Adipose tissue (tissue), 3 donors: Measurements from ENCODE around the gene ADAMTSL3. TPM values are rescaled to one million over a fixed set of nuclear protein-coding genes. Genes with fewer than 3 reads are reported as not detected.
A peak's percentile ranks its signal among the peaks of the same experiment; 100 is the strongest.

Source experiments
- H3K27ac ChIP-seq: one replicate; pipeline ENCODE4 v1.5.1; 2013; ENCODE audit warnings: low read depth, low read length
- WGBS, 3 donors: extraction: QIAGEN DNeasy Blood & Tissue Kit; methylation state at CpG; one replicate each; pipeline ENCODE4 v1.1.7; 2013; 5-methylcytosine and 5-hydroxymethylcytosine counted together
- polyA plus RNA-seq, 3 donors: library from polyadenylated mRNA; stranded (reverse); fragments of 200-250 nt; gene quantifications; one replicate each; pipeline ENCODE4 v1.2.3, GENCODE V29; 2013
- donor health status: healthy with polysubstance abuse.
- donor health status: Bipolar disorder and iron deficiency.
- donor health status: healthy.

ADAMTSL3 gene
- polyA plus RNA-seq, 3 donors = 2.3 to 7.9 (median 3.7) TPM

GRCh38 chr15:83654379-83655236 is 685 bp downstream of the ADAMTSL3 start:
- H3K27ac ChIP-seq = no peak overlapping the region
- 7 to 12% (median 8%) methylated on average over 66 to 67 of the region's 67 CpGs for WGBS, 3 donors

GRCh38 chr15:83655237-83655616 is 1.3 kb downstream of the ADAMTSL3 start:
- H3K27ac ChIP-seq = no peak overlapping the region
- WGBS, 3 donors = 61 to 84% (median 67%) methylated on average over 8 of the region's 8 CpGs

GRCh38 chr15:83656192-83656591 is 2.3 kb downstream of the ADAMTSL3 start:
- WGBS, 3 donors = 76 to 86% (median 83%) methylated on average over 5 of the region's 5 CpGs
- no peak overlapping the region for H3K27ac ChIP-seq

GRCh38 chr15:83656943-83657528 is 3.1 kb downstream of the ADAMTSL3 start:
- no peak overlapping the region for H3K27ac ChIP-seq
- 74 to 94% (median 93%) methylated on average over 10 of the region's 10 CpGs for WGBS, 3 donors

GRCh38 chr15:83657549-83657948 is 3.6 kb downstream of the ADAMTSL3 start:
- H3K27ac ChIP-seq = no peak overlapping the region
- WGBS, 3 donors = 85 to 94% (median 93%) methylated on average over 4 of the region's 4 CpGs

GRCh38 chr15:83658430-83659416 is 4.8 kb downstream of the ADAMTSL3 start:
- 44 to 61% (median 49%) methylated on average over 10 of the region's 10 CpGs for WGBS, 3 donors
- H3K27ac ChIP-seq = no peak overlapping the region

GRCh38 chr15:83659417-83659812 is 5.5 kb downstream of the ADAMTSL3 start:
- H3K27ac ChIP-seq = no peak overlapping the region
- 63 to 71% (median 67%) methylated on average over 1 of the region's 1 CpG for WGBS, 3 donors

GRCh38 chr15:83665480-83665879 is 11.6 kb downstream of the ADAMTSL3 start:
- WGBS, 3 donors = 53 to 69% (median 55%) methylated on average over 3 of the region's 3 CpGs

GRCh38 chr15:83670672-83671229 is 16.8 kb downstream of the ADAMTSL3 start:
- no peak overlapping the region for H3K27ac ChIP-seq
- 56 to 88% (median 74%) methylated on average over 1 of the region's 1 CpG for WGBS, 3 donors

More at GRCh38 chr15:83665480-83665879, 11.6 kb downstream of the ADAMTSL3 start:
- no peak overlapping the region for H3K27ac ChIP-seq

GRCh38 chr15:83671603-83672002 is 17.7 kb downstream of the ADAMTSL3 start:
- H3K27ac ChIP-seq = no peak overlapping the region
- 71 to 85% (median 82%) methylated on average over 2 of the region's 2 CpGs for WGBS, 3 donors

GRCh38 chr15:83673385-83673784 is 19.5 kb downstream of the ADAMTSL3 start:
- H3K27ac ChIP-seq = peak overlapping the region; percentile 9
- 71 to 85% (median 83%) methylated on average over 1 of the region's 1 CpG for WGBS, 3 donors

GRCh38 chr15:83682476-83683088 is 28.7 kb downstream of the ADAMTSL3 start:
- WGBS, 3 donors = 37 to 67% (median 52%) methylated on average over 3 of the region's 3 CpGs
- H3K27ac ChIP-seq = no peak overlapping the region

GRCh38 chr15:83685916-83686332 is 32.0 kb downstream of the ADAMTSL3 start:
- 53 to 82% (median 64%) methylated on average over 9 of the region's 9 CpGs for WGBS, 3 donors
- H3K27ac ChIP-seq = no peak overlapping the region

- no peak overlapping the region for H3K27ac ChIP-seq
- 83 to 90% (median 88%) methylated on average over 4 of the region's 4 CpGs for WGBS, 3 donors
Measured at GRCh38 chr15:83688201-83688600, 34.3 kb downstream of the ADAMTSL3 start.

GRCh38 chr15:83690676-83691075 is 36.8 kb downstream of the ADAMTSL3 start:
- 84 to 89% (median 87%) methylated on average over 4 of the region's 4 CpGs for WGBS, 3 donors
- H3K27ac ChIP-seq = no peak overlapping the region

GRCh38 chr15:83692746-83693581 is 39.0 kb downstream of the ADAMTSL3 start:
- H3K27ac ChIP-seq = no peak overlapping the region
- WGBS, 3 donors = 58 to 63% (median 60%) methylated on average over 10 of the region's 10 CpGs

- WGBS, 3 donors = 33 to 58% (median 57%) methylated on average over 9 of the region's 9 CpGs
- H3K27ac ChIP-seq = no peak overlapping the region
Measured at GRCh38 chr15:83694015-83694414, 40.1 kb downstream of the ADAMTSL3 start.
